HG02623 (cell line): ENCODE data around the gene AVEN.
"Not testable (repeated sequence)": the region's sequence is repeated elsewhere in the genome, so short reads cannot be mapped to it uniquely, and the experiment has no call there.

ENCODE experiments used
- ATAC-seq: cut with Tn5 transposase; IDR thresholded peaks from one replicate; pipeline ENCODE4 v1.9.1; 2021; ENCODE audit warnings: moderate library complexity; ENCODE audit not compliant: unreplicated experiment

Gene AVEN

DNA sequence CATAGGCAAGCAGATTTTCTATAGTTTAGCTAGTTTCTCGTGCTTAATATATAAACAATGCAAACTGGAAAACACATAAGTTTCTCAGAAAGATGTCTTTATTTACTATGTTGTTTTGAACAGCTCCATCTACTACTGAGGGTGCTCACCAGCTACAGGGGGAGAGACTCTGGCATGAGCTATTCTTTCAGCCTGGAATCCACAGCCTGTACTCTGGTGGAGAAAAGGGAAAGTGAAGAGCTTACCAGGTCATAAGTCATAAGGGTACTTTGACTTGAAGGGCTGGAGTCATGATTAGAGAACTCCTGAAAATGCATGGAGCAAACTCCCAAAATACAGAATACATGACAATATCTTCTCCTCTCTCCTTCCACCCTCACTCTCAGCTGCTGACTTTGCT, 4.4 kb upstream of the AVEN start:
- no peak for ATAC-seq

- no peak for ATAC-seq
These were observed 748 bp upstream of the AVEN start for GRCh38 chr15:34039790-34040113.

- peak; percentile 68 for ATAC-seq
These were observed 757 bp downstream of the AVEN start for GRCh38 chr15:34038023-34038870.

- no peak for ATAC-seq
These were observed 6.8 kb downstream of the AVEN start for GRCh38 chr15:34031987-34032760.

- no peak for ATAC-seq
These were observed 11.4 kb downstream of the AVEN start for GRCh38 chr15:34027606-34028005.

DNA sequence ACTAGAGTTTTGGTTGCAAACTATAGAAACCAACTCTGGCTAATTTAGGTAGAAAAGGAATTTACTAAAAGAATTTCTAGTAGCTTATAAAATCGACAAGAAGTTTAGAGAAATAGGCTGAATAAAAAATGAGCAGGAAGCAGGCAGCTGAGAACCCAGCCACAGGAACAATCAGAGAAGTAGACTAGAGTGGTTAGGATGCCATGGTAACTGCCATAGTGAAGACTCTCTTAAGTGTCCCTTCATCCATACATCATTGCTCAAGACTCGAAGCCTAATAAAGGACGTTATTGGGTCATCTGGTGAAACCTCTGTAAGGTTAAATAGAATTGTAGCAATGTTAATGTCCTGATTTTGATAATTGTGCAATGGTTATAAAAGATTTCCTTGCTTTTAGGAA, 13.8 kb downstream of the AVEN start:
- ATAC-seq: no peak

GRCh38 chr15:34023907-34024306, 15.1 kb downstream of the AVEN start:
- ATAC-seq: no peak

- no peak for ATAC-seq
These were observed 19.5 kb downstream of the AVEN start for GRCh38 chr15:34019369-34019990.

DNA sequence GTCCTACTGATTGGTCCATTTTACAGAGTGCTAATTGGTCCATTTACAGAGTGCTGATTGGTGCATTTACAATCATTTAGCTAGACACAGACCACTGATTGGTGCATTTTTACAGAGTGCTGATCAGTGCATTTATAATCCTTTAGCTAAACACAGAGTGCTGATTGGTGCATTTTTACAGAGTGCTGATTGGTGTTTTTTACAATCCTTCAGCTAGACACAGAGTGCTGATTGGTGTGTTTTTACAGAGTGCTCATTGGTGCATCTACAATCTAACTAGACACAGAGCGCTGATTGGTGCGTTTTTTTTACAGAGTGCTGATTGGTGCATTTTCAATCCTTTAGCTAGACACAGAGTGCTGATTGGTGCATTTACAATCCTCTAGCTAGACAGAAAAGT, 20.3 kb downstream of the AVEN start:
- ATAC-seq: not testable (repeated sequence)

GRCh38 chr15:34018021-34018645, 20.9 kb downstream of the AVEN start:
- ATAC-seq: no peak

GRCh38 chr15:34014556-34014955, 24.4 kb downstream of the AVEN start:
- ATAC-seq: no peak

DNA sequence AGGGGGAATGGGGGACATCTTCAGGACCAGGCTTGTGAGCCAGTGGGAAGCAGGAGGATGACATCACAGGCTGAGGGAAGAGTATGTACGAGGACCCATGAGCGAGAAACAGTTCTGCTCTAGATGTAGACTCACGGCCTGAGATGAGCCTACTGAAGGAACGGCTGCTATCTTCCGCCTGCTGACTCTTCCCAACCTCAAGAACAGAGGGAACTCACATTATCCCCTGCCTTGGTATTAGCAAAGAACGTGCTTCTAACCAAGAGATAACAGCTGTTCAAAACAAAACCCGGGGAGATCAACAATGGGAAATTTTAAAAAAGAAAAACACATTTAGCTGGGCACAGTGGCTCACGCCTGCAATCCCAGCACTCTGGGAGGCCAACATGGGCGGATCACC, 25.3 kb downstream of the AVEN start:
- ATAC-seq: no peak

GRCh38 chr15:34012461-34013028, 26.5 kb downstream of the AVEN start:
- no peak for ATAC-seq

GRCh38 chr15:34011481-34011880, 27.5 kb downstream of the AVEN start:
- ATAC-seq: no peak

GRCh38 chr15:34010921-34011320, 28.1 kb downstream of the AVEN start:
- ATAC-seq: no peak

DNA sequence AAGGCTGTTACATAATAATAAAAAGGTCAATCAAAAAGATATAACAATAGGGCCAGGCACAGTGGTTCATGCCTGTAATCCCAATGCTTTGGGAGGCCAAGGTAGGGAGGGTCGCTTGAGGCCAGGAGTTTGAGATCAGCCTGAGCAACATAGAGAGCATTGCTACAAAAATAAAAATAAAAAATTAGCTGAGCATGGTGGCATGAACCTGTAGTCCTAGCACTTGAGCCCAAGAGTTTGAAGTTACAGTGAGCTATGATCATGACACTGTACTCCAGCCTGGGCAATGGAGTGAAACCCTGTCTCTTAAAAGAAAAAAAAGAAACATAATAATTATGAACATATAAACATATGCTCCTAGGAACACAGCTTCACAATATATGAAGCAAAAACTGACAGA, 29.3 kb downstream of the AVEN start:
- ATAC-seq: no peak

DNA sequence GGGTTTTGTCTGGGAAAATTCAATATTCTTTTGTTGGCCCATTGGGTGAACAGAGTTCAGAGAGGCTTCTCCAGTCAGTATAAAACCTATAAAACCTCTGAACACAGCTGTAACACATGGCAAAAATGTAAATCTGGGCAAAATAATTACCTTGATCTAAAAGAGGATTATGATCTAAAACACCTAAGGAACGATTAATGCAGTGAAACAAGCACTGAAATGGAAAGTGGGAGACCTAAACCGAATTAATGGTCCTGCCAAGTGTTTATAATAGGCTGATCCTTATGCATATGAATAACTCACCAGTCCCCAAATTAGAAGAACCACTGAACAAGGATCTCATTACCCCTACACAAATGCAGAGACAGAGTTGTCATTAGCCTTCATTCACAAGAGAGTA, 32.6 kb downstream of the AVEN start:
- ATAC-seq: no peak

DNA sequence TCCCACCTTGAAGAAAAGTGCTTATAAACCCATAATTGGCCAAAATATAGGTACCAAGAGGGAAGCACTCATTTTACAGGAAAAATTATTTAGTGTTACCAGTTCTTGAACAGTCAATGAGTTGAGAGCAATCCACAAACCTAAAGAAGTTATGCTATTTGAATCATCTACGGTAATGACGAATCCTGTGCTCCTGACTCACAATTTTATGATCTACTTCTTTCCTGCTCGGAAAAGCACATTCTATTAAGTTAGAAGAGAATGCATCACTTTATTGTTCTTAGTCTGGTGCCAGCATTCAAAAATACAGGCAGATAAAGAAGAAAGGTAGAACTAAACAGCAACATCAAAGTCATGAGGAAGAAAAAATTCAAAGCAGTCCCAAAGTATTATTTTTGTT, 37.5 kb downstream of the AVEN start:
- no peak for ATAC-seq

DNA sequence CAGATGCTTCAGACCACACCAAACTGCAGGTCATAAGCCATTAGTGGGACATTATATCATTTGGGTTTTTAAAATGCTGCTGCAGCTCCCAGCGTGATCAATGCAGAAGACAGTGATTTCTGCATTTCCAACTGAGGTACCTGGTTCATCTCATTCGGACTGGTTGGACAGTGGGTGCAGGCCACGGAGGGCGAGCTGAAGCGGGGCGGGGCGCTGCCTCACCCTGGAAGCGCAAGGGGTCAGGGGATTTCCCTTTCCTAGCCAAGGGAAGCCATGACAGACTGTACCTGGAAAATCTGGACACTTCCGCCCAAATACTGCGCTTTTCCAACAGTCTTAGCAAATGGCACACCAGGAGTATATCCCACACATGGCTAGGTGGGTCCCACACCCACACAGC, 43.3 kb downstream of the AVEN start:
- not testable (repeated sequence) for ATAC-seq

- ATAC-seq: no peak
These were observed 44.9 kb downstream of the AVEN start for GRCh38 chr15:33994005-33994615.

DNA sequence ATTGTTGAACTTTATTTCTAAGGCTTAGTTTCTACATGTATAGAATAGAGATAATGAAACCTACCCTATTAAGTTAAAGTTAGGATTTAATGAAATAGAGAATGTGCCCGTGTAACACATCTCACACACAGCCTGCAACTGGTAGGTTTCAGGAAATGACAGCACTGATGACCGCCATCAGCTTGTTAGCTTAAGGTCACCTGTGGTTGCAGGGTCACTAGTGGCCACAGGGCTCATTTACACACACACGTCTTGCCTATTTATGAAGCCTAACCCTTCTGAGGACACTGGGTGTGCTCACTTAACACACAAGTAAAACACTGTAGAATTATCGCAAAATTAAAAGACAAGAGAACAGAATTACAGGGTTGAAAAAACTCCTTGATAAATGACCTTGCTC, 50.6 kb downstream of the AVEN start:
- no peak for ATAC-seq
